HAP-1 (cell line): ENCODE data around the gene RCN1.

Experiments used
- DNase-seq, 2 experiments: peaks; one replicate each; pipeline ENCODE4 v3.0.0-alpha.2; 2016 to 2020; ENCODE audit warnings: low spot score in 2 of 2
- H3K27me3 ChIP-seq: fragments of 250-450 bp; sonication (Bioruptor Pico); 2 replicates; pipeline ENCODE4 v1.5.1; 2020; ENCODE audit warnings: low read depth, mild to moderate bottlenecking, moderate library complexity
- H3K36me3 ChIP-seq: fragments of 250-450 bp; sonication (Bioruptor Pico); replicated peaks from 2 replicates; pipeline ENCODE4 v1.5.1; 2020; ENCODE audit warnings: mild to moderate bottlenecking
- H3K4me1 ChIP-seq: fragments of 250-450 bp; sonication (Bioruptor Pico); 2 replicates; pipeline ENCODE4 v1.5.1; 2020; ENCODE audit warnings: mild to moderate bottlenecking
- H3K4me3 ChIP-seq: fragments of 250-450 bp; sonication (Bioruptor Pico); 2 replicates; pipeline ENCODE4 v1.5.1; 2020; ENCODE audit warnings: mild to moderate bottlenecking, moderate library complexity
- H3K9me3 ChIP-seq: fragments of 250-450 bp; sonication (Bioruptor Pico); 2 replicates; pipeline ENCODE4 v1.5.1; 2020; ENCODE audit warnings: mild to moderate bottlenecking, moderate library complexity
- in situ Hi-C: fragments of 300-500 bp; cut with MboI; formaldehyde crosslinking; loops from 3 replicates; pipeline ENCODE4 v1.14.3; 2020; ENCODE audit warnings: low sequenced_read_pairs, inconsistent platforms, mixed read lengths

The RCN1 gene

DNA sequence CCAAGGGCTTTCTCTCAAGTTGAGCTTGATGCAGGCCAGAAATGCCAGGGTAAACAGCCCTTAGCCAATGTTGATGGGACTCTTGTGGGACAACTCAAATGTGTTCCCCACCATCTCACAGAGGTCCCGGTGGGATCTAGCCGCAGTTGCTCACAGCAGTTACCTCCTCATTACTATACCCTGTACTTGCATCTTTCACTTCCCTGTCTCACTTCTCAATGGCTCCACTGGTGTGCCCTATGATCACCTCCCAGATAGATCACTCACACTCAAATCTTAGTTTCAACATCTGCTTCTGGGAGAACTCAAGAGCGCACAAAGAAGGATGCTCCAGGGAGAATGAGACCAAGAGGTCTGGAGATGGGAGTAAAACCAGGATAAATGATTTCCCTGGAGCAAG, 47.0 kb downstream of the RCN1 start:
- no peak overlapping the region for H3K4me3 ChIP-seq
- in situ Hi-C loops, result no loop called here
- no peaks in the 10 kb centered on the region for H3K36me3 ChIP-seq
- no peaks in the 10 kb centered on the region for H3K4me1 ChIP-seq
- H3K27me3 ChIP-seq, result no peaks in the 10 kb centered on the region
- H3K9me3 ChIP-seq, result no peaks in the 10 kb centered on the region
- no peak for DNase-seq

DNA sequence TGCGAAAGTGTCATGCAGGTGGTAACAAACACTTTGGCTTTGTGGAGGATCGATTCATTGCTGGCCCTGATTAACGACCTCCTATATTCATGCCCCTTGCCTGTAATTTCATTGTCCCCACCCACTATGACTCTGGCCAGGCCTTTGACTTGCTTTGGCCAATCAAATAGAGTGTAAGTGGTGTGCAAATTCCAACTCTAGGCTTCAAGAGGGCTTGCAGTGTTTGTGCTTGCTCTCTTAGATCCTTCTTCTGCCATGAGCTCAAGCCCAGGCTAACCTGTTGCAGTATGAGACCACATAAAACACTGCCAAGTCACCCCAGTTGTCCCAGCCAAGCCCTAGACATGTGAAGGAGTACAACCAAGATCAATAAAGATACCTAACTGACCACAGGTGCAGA, 48.0 kb downstream of the RCN1 start:
- no peak overlapping the region for H3K4me3 ChIP-seq
- in situ Hi-C loops, result no loop called here
- H3K9me3 ChIP-seq, result no peaks in the 10 kb centered on the region
- no peak for DNase-seq
- no peaks in the 10 kb centered on the region for H3K36me3 ChIP-seq
- no peaks in the 10 kb centered on the region for H3K4me1 ChIP-seq
- H3K27me3 ChIP-seq, result no peaks in the 10 kb centered on the region

DNA sequence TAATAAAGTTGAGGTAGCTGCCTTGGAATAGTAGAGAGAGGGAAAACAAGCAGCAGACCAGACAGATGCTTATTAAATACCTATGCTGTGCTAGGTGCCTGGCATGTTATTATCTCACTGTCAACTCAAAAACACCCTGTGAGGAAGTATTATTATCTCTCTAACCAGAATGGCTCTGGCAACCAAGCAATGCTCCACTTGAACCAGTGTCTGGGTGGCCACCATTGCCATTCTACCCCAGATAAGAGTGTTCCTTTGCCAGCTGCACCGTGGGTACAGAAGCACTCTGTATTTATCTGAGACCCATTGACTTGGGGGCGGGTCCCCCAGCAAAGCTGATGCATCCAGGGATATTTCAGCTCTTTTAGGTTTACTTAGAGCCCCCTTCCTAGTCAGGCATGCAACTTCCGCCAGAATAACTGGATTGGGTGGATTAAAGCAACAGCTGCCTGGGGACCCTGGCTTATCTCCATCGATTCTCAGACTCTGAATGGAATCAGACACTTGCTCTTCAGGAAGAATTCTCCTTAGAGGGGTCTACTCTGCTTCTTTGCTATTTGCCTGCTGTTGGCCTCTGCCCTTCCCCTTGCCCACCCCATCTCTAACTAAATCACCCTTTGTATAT, 49.1 kb downstream of the RCN1 start:
- Histone ChIP-seq H3K27me3 (no peaks in the 10 kb centered on the region), H3K4me1 (no peaks in the 10 kb centered on the region), H3K4me3 (no peak overlapping the region), H3K36me3 (no peaks in the 10 kb centered on the region), H3K9me3 (no peaks in the 10 kb centered on the region)
- DNase-seq, result no peak
- in situ Hi-C loops, result no loop called here

DNA sequence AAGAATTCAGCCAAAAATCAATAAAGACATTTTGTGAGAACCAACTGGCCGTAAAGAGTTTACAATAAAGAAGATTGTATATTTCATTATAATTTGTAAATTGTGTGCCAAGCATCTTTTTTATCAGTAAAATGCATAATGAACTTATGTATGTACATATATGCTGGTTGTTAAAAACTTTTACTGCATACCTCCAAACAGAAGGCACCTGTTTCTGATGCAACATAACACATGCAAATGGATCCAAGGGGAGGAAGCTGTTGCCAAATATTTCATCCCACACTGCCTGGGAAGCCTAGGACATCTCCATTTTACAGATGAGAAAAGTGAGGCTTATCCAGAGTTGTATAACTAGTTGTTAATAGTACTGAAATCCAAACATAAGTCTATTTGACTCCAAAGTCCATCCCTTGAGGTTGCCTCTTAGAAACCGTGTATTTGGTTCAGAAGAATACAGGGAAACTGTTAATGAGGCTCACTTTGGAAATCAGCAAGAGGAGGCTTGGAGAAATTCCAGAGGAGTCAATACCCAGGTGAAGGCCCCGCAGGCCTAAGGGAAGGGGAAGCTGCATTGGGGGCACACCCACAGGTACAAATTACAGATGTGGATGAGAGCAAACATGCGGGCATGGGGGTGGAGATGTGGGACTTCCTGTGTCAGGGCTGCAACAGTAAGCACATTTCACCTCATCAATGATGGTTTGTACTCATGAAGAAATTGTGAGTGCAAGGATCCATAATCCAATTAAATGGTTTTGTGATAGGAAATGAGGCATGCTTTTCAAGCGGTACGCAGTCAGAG, 51.1 kb downstream of the RCN1 start:
- H3K36me3 ChIP-seq, result no peaks in the 10 kb centered on the region
- H3K27me3 ChIP-seq, result no peaks in the 10 kb centered on the region
- no peaks in the 10 kb centered on the region for H3K4me1 ChIP-seq
- in situ Hi-C loops, result no loop called here
- no peak overlapping the region for H3K4me3 ChIP-seq
- no peaks in the 10 kb centered on the region for H3K9me3 ChIP-seq
- DNase-seq, result no peak

DNA sequence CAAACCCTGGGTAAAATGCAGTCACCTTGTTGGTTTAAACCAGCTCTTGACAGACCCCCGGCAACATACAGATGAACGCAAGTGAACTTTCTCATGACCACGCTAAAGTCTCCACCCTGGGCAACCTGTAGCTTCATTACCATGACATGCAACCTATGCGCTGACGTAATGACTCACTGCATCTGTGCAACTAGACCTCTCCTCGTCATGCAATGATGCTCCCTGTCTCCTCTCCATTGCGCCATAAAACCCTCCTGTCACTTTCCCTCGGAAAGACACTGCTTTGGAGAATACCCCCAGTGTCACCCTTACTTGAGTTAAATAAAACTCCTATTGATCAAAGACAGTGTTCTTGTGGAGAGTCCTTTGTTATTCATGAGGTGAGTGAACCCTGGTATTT, 52.5 kb downstream of the RCN1 start:
- in situ Hi-C loops, result no loop called here

DNA sequence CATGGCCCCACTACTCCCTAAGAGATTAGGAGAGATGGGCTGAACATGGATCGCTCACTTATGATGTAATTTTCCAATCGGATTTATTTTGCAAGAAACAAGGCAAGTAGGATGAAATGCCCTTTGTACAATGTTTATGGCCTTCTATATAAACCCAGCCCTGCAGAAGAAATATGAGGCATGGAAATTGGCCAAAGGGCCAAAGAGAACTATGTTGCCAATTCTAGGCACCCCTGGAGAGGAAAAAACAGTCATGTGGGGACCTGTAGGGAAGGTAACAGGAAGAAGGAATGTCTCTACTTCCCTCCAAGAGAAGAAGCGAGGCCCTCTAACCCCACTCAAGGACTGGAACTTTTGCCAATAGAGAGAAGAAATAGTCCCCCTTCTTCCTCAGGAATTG, 54.4 kb downstream of the RCN1 start:
- no peaks in the 10 kb centered on the region for H3K27me3 ChIP-seq
- H3K36me3 ChIP-seq, result no peaks in the 10 kb centered on the region
- no peak overlapping the region for H3K4me3 ChIP-seq
- no peak for DNase-seq
- H3K4me1 ChIP-seq, result no peaks in the 10 kb centered on the region
- in situ Hi-C loops, result no loop called here
- no peaks in the 10 kb centered on the region for H3K9me3 ChIP-seq

More for the DNA sequence above, 52.5 kb downstream of the RCN1 start:
- H3K36me3 ChIP-seq, result no peaks in the 10 kb centered on the region
- H3K27me3 ChIP-seq, result no peaks in the 10 kb centered on the region
- H3K4me1 ChIP-seq, result no peaks in the 10 kb centered on the region
- no peaks in the 10 kb centered on the region for H3K9me3 ChIP-seq
- H3K4me3 ChIP-seq, result no peak overlapping the region
- no peak for DNase-seq

DNA sequence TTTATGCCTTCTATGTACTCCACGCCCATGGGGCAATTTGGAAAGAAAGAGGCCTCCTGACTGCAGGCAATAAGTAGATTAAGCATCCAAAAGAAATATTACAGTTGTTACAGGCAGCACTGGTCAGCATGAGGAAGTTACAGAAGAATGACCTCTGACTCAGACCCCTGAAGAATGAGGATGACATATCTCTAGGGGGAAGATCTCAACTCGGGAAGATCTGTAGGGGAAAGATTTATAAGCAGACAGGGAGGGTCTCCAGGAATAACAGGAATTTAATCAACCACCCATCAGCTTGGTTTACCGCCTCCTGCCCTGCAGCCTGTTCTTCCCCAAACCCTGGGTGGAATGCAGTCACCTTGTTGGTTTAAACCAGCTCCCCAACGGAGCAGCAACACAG, 58.0 kb downstream of the RCN1 start:
- no peak for DNase-seq
- H3K4me1 ChIP-seq, result no peaks in the 10 kb centered on the region
- no peaks in the 10 kb centered on the region for H3K9me3 ChIP-seq
- H3K27me3 ChIP-seq, result peaks cover 16% of the 10 kb centered on the region
- H3K36me3 ChIP-seq, result no peaks in the 10 kb centered on the region
- H3K4me3 ChIP-seq, result no peak overlapping the region
- in situ Hi-C loops, result no loop called here

DNA sequence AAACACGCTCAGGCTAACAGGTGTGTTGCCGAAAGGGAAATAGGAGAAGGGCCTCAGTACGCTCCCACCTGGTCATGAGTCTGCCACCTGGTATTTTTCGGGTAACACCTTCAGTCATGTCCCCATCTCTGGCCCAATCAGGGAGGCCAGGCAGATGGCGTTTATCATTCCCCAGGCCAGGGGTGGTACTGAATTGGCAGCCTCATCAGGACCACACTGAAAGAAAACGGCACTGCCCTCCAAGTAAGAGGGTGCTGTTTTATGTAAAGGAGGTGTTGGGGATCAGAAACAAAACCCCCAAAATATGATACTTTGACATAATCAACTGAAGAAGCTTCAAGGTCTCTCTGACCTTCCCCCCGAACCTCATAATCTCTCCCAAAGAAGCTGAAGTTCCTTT, 58.9 kb downstream of the RCN1 start:
- no peak overlapping the region for H3K4me3 ChIP-seq

DNA sequence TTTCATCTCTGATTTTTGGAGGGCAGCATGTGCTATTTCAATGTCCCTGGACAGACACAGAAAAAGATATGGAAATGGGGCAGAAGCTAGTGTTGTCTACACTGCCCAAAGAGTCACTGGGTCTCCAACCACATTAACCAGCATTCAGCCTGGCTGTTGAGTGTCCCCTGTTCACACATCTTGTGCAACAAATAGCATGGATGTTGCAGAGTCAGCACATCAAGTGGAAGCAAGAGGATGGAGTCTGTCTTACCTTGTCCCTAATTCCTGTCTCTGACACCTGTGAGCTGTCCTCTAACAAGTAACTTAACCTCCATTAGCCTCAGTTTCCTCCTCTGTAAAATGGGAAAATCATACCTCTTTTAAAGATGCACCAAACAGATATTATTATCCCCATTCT, 60.2 kb downstream of the RCN1 start:
- H3K4me3 ChIP-seq, result no peak overlapping the region
- no peak for DNase-seq
- peaks cover 16% of the 10 kb centered on the region for H3K27me3 ChIP-seq
- no peaks in the 10 kb centered on the region for H3K36me3 ChIP-seq
- no peaks in the 10 kb centered on the region for H3K9me3 ChIP-seq
- in situ Hi-C loops, result loop anchor here (25.0 kb wide), 1 partner anchor 914 kb away; no protein-coding TSS in a partner anchor
- H3K4me1 ChIP-seq, result no peaks in the 10 kb centered on the region

More for the DNA sequence above, 58.9 kb downstream of the RCN1 start:
- no peaks in the 10 kb centered on the region for H3K4me1 ChIP-seq
- peaks cover 16% of the 10 kb centered on the region for H3K27me3 ChIP-seq
- in situ Hi-C loops, result loop anchor here (25.0 kb wide), 1 partner anchor 912 kb away; no protein-coding TSS in a partner anchor
- no peaks in the 10 kb centered on the region for H3K9me3 ChIP-seq
- DNase-seq, result no peak
- H3K36me3 ChIP-seq, result no peaks in the 10 kb centered on the region

DNA sequence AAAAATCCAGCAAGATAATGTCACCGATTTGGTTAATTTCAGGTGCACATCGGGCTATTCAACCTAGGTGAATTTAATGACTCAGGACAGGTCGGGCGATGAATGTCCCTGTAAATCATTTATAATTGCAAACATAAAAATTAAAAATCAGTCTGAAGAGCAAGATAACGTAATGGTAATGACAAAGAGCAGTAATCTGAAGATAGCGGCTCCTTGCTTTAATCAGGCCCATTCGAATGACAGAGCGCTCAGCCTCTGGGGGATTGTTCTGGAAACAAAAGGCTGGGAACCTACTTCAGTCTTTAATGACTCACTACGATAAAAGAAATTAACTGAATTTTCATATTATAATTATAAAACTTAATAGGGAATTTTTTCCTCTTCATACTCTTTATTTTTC, 61.3 kb downstream of the RCN1 start:
- H3K4me3 ChIP-seq, result no peak overlapping the region
- H3K4me1 ChIP-seq, result no peaks in the 10 kb centered on the region
- no peaks in the 10 kb centered on the region for H3K9me3 ChIP-seq
- H3K36me3 ChIP-seq, result no peaks in the 10 kb centered on the region
- H3K27me3 ChIP-seq, result peaks cover 16% of the 10 kb centered on the region
- in situ Hi-C loops, result loop anchor here (25.0 kb wide), 1 partner anchor 915 kb away; no protein-coding TSS in a partner anchor
- no peak for DNase-seq

DNA sequence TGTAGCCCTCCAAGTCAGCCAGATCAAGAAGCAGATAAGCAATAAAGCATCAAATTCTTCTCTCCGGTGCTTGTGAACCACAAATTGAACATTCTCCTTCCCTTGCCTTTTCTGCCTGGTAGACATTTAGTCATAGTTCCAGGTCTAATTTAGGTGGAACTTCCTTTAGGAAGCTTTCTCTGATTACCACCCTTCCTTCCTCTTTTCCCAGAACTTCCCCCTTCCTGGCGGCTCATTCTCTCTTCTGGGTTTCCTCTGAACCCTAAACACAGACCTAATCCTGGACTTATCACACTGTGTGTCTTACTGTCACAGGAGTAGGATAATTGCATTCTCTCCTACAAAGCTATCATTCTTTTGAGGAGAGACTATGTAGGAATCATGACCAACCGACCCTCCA, 61.9 kb downstream of the RCN1 start:
- in situ Hi-C loops, result loop anchor here (25.0 kb wide), 1 partner anchor 916 kb away; no protein-coding TSS in a partner anchor
- no peaks in the 10 kb centered on the region for H3K4me1 ChIP-seq
- H3K9me3 ChIP-seq, result no peaks in the 10 kb centered on the region
- H3K36me3 ChIP-seq, result no peaks in the 10 kb centered on the region
- H3K4me3 ChIP-seq, result no peak overlapping the region
- peaks cover 16% of the 10 kb centered on the region for H3K27me3 ChIP-seq
- DNase-seq, result no peak

DNA sequence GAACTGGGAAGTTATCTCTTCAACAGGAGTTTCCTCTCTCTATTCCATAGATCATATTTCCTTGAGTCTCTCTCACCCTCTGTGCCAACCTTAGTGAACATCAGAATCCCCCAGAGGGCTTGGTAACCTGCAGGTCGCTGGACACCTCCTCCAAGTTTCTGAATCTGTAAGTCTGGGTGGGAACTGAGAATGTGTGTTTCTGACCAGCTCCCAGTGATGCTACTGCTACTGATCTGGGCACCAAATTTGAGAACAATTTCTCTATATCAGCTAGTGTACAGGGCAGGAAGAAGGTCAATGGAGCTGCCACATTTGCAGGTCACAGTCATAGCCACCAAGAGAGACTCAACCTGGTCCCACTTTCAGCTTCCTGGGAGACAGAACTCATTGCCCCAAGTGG, 62.9 kb downstream of the RCN1 start:
- Histone ChIP-seq H3K36me3 (no peaks in the 10 kb centered on the region), H3K9me3 (no peaks in the 10 kb centered on the region), H3K27me3 (peaks cover 16% of the 10 kb centered on the region), H3K4me3 (no peak overlapping the region), H3K4me1 (no peaks in the 10 kb centered on the region)
- in situ Hi-C loops, result loop anchor here (25.0 kb wide), 1 partner anchor 916 kb away; no protein-coding TSS in a partner anchor
- DNase-seq, result no peak

DNA sequence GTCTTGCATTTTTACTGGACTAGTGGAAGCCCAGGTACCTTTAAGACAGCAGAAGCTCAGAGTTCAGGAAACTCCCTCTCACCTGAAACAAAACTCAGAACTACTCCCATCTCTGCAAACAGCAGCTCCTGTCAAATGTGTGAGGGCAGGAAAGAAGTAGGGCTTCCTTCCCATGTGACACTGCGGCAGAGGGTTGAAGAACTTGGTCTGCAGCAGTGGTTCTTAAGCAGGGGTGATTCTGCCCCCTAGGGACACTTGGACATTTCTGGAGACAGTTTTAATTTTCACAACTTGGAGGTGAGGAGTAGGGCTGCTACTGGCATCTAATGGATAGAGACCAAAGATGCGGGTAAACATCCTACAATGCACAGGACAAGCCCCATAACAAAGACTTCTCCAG, 63.4 kb downstream of the RCN1 start:
- H3K4me3 ChIP-seq, result no peak overlapping the region
- in situ Hi-C loops, result loop anchor here (25.0 kb wide), 1 partner anchor 917 kb away; no protein-coding TSS in a partner anchor

More for the DNA sequence above, 63.4 kb downstream of the RCN1 start:
- Histone ChIP-seq H3K4me1 (no peaks in the 10 kb centered on the region), H3K9me3 (no peaks in the 10 kb centered on the region), H3K27me3 (peaks cover 16% of the 10 kb centered on the region), H3K36me3 (no peaks in the 10 kb centered on the region)
- DNase-seq, result no peak
